Left cardiac atrium (tissue), 4 donors: ENCODE results near the gene SEMA4A. TPM values are rescaled to one million over a fixed set of nuclear protein-coding genes. Genes with fewer than 3 reads are reported as not detected.
"Not testable (repeated sequence)": the region's sequence is repeated elsewhere in the genome, so short reads cannot be mapped to it uniquely, and the experiment has no call there.

Source experiments
- ATAC-seq, 2 donors: fragments of 200-7000 bp; cut with Tn5 transposase; one replicate each; pipeline ENCODE4 v1.9.1; 2020; ENCODE audit warnings: mild to moderate bottlenecking in 2 of 2, moderate library complexity in 2 of 2
- DNase-seq: peaks from one replicate; pipeline ENCODE4 v3.0.0-alpha.2; 2020
- intact Hi-C, 2 donors: fragments of 100-400 bp; cut with DNase I; formaldehyde crosslinking; loops; one replicate each; pipeline versions ENCODE4 v1.14.1 to v1.15.1; 2022 to 2023
- total RNA-seq, 2 donors: library from RNA; stranded (reverse); fragmentation: NEBNext Ultra II Directional; extraction: Animal tissue kit (Norgen Biotek cat#: 25700); gene quantifications; one replicate each; pipeline ENCODE4 v1.2.1, GENCODE V29; 2021
- donor health status: DM: no; HTN: yes; CAD: no.
- donor health status: DM: no; HTN: yes; CAD: no; lungs with severe emphysema.
- donor health status: DM: yes; HTN: yes; CAD: no.
- donor health status: Dilated cardiomyopathy.

The SEMA4A gene
- total RNA-seq, 2 donors from 2014 or later = 2.7 to 3.8 TPM

DNA sequence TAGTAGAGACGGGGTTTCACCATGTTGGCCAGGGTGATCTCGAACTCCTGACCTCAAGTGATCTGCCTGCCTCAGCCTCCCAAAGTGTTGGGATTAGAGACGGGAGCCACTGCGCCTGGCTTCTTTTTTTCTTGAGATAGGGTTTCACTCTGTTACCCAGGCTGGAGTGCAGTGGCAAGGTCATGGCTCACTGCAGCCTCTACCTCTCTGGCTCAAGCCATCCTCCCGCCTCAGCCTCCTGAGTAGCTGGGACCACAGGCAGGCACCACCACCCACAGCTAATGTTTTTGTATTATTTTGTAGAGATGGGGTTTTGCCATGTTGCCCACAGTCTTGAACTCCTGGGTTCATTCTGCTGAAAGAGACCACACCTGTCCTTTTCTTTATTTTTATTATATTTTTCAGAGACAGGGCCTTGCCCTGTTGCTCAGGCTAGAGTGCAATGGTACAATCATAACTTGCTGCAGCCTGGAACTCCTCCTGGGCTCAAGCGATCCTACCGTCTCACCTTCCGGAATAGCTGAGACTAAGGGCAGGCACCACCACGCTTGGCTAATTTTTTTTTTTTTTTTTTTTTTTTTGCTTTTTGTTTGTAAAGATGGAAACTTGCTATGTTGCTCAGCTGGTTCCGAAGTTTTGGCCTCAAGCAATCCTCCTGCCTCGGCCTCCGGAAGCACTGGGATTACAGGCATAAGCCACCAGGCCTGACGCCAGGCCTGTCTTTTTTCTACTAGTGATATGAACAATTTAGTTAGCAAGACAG, 35.8 kb upstream of the SEMA4A start:
- intact Hi-C loops = no loop called here
- ATAC-seq = no peak
- peak; percentile 21 for DNase-seq

DNA sequence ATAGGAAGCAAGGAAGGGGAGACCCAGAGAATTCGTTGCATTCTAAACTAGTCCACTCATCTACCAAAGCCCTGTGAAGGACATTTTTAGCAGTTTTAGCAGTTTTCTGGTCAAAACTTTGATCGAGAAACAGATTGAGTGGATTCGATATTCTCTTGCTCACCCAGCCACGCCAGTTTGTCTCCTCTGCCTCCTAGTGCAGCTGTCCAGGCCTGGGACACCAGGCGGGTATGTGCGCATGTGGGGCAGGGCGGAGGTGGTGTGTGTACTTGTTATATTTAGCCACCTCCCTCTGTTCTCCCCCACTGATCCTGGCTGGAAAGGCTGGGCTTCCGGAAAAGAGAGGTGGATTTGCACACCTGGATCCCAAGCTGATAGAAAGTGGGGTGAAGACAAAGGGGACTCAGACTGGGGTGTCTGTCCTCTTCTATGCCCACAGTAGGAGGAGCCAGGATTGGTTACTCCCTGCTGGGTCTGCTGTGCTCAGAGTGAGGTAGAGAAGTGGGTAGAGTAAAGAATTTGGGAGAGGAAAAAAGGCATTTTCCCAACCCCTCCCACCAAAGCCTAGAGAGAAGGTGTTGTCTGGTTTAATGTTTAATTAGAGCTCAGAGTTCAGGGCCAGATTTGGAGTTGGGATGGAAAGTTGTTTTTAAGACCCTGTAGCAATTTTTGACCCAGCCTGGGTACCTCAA, 35.1 kb upstream of the SEMA4A start:
- DNase-seq (peak; percentile 70), ATAC-seq (no peak)
- intact Hi-C loops = no loop called here

DNA sequence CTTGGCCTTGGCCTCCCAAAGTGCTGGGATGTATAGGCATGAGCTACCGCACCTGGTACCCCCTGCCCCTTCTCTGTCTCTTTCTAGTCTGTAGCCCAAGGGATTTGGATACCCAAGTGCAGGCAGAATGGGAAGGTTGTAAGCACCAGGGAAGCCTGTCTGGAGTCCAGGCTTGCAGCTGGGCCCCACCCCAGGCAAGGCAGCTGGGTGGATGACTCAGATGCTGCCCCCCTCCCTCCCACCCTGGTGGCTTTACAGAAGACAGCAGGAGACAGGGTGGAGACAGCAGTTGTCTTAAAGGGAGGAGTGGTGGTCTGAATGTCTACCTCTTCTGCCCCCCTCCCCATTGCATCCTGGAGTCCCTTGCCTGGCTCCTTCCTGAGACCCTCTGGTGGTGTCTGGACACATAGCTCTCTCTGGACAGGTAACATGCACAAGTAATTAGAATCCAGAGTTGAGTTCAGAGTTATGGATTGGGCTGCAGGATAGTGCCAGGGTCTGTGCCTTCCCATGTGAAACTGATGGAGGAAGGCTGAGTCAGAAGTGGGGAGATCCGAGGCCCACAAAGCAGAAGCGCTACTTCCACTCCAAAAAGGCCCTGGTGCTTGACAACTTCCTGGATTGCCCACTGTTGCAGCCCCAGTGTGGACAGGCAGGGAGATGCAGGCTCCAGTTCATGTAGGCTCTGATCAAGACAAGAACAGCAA, 33.7 kb upstream of the SEMA4A start:
- intact Hi-C loops = no loop called here
- no peak for DNase-seq
- ATAC-seq = peak in 1 of 2 donors; percentile 12

DNA sequence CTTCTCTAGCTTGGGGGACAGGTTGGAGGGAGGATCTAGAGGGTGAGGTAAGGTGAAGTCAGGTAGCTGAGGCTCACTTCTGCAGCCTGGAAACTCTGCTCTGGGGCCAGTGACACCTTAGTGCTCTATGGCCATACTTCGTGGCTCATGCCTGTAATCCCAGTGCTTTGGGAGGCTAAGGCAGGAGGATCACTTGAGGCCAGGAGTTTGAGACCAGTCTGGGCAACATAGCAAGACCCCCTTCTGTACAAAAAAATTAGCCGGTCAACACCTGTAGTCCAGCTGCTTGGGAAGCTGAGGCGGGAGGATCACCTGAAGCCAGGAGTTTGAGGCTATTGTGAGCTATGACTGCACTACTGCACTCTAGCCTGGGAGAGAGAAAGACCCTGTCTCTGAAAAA, 33.1 kb upstream of the SEMA4A start:
- intact Hi-C loops = no loop called here
- DNase-seq (no peak), ATAC-seq (no peak)

DNA sequence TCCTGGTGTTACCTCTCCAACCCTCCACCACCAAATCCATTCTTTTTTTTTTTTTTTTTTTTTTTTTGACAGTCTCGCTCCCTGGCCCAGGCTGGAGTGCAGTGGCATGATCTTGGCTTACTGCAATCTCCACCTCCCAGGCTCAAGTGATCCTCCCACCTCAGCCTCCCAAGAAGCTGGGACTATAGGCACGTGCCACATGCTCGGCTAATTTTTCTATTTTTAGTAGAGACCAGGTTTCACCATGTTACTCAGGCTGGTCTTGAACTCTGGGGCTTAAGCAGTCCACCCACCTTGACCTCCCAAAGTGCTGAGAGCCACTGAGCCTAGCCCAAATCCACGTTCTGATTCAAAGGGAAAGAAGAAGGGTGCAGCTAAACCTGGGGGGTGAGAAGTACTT, 32.4 kb upstream of the SEMA4A start:
- ATAC-seq, intact Hi-C loops, DNase-seq: not testable (repeated sequence)

DNA sequence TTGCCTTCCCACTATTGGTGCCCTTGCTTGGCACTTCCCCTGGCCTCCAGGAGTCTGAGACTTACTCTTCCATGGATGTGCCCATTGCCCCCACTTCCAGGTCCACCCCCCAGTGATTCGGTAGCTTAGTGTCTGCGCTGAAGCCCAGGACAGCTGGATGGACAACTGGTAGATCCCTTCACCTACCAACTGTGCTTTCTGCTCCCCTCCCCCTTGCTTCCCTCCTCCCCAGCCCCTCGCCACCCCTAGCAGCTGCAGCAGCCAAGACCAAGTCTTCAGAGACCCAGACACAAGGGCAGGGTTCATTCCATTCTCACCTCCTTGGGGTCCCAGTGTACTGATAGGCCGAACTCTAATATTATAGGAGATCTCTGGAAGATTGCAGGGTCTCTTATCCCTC, 31.9 kb upstream of the SEMA4A start:
- DNase-seq (no peak), ATAC-seq (no peak)
- intact Hi-C loops = no loop called here

DNA sequence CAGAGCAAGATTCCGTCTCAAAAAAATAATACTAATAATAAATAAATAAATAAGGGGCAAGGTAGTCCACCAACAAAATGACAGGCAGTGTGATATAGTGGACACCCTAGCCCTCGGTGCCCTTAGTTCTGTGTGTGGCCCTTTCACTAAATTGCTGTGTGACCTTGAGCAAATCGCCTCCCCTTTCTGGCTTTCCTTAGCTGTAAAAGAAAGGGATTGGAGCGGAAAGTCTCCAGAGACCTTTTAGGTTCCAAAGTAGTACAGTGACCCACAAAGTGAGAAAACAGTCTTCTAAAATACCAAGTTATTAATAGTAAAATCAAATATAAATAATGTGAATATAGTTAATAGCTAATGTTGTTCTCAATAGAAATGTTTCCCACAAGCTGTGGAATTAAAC, 31.3 kb upstream of the SEMA4A start:
- DNase-seq = no peak
- intact Hi-C loops = no loop called here
- ATAC-seq = no peak

DNA sequence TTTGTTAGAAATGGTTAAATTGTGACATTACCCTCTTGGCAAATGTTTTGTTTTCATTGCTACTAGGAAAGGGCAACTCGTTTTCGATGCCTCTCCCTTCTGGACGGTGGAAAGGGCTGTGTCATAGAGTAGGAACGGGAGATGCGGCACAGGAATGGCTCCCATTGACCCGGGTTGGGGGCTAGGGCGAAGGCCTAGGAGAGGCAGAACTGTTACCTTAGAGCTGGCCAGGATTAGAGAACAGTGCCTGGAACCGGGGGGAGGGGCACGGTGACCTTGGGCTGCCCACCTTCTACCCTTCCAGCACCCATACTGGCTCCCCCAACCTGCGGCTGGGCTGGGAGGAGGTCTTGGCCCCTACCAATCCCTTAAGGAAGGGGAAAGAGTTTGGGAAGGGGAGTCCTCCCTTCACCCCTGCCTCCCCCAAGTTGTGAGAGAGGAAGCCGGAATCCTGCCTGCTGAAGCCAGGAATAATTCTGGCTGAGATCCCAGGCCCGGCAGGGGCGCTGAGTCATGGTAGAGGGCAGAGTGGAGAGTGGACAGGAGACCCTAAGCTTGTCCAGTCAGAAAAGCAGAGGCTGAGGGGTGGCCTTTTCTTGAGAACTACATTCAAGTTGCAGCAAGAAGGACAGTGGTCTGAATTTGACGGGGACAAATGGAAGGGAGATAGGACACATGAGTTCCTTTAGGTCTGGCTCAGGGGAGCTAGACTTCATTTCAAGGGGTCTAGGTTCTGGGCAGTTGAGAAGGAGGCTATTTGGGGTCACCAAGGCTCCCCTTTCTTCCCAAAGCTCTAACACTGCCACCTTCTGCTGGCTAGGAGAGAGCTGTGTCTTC, 30.6 kb upstream of the SEMA4A start:
- ATAC-seq (peak; percentile 43 to 56), DNase-seq (peak; percentile 89)
- intact Hi-C loops = no loop called here

DNA sequence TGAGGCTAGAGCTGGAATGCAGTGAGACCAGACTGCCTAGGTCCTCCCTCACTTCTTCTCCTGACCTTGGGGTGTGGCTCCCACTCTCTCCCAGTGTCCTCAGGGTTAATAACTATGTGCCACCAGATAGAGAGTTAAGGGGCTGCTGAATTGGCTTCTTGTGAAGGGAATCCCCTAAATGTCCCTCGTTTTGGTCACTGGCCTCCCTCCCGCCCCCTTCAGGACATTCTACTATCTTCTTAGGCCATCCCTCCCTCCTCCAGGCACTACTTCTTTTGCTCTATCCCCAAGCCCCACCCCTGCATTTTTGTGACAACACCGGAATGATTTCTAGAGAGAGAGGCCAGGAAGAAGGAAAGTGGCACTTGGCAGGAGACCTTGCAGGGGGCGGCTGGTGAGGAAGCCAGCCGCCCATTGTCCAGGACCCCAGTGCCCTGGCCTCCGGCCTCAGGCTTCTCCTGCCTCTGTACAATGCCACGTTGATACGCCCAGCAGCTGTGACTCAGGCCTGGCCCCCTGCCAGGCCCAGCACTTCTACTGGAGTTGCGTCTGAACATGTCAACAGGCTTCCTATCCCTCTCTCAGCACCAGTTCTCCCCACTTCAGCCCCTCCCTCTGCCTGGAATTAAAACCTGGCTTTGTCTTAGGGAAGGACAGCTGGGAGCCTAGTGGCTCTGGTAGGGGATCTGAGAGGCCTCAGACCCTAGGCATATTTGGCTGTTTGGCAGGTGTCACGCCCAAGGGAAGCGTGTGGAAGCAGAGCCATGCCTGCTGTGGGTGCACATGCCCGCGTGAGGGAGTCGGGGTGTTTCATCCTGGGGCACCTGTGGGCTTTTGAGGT, 29.8 kb upstream of the SEMA4A start:
- peak; percentile 67 to 85 for ATAC-seq
- intact Hi-C loops = no loop called here

DNA sequence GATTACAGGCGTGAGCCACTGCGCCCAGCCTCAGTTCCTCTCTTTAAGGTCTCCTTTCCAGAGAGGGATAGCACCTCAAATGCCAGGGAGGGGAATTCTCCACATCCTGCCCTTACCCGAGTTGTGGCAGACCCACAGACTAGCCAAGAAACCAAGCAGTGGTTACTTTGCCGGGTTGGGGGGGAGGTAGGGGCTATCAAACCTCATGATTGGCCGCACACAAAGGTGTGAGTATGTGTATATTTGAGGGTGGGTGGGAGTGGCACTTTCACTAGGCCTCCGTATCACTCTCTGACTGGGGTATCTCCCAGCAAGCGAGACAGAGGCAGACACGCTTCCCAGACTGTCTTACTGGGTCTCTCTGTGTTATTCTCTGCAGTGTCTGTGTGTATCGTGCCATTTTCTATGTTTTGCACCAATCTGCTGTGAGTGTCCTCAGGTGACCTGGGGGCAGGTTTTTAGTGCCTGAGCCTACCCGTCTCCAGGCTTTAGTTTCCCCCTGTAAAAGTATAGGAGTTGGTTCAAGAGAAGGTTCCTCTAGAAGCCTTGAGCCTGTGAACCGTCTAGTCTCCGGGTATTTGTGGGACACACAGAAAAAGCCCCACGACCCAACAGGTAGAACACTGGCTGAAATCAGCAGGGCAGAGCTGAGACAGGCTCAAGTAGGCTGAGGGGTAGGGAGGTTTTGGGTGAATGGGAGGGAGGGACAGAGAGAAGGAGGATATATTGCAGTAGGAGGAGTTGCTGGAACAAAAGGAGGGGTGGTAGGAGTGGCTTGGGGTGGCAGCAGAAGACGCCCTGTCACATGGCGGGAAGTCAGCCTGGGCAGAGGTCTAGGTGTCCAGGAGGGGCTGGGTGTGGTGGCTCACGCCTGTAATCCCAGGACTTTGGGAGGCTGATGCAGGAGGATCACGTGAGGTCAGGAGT, 28.6 kb upstream of the SEMA4A start:
- no peak for ATAC-seq
- DNase-seq = peak; percentile 63
- intact Hi-C loops = no loop called here

More for the DNA sequence above, 29.8 kb upstream of the SEMA4A start:
- peak; percentile 96 for DNase-seq

DNA sequence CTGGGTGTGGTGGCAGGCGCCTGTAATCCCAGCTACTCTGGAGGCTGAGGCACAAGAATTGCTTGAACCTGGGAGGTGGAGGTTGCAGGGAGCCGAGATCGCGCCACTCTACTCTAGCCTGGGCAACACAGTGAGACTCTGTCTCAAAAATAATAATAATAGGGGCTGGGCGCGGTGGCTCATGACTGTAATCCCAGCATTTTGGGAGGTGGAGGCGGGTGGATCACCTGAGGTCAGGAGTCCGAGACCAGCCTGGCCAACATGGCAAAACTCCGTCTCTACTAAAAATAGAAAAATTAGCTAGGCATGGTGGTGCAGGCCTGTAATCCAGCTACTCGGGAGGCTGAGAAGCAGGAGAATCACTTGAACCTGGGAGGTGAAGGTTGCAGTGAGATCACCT, 27.8 kb upstream of the SEMA4A start:
- intact Hi-C loops, ATAC-seq, DNase-seq: not testable (repeated sequence)

DNA sequence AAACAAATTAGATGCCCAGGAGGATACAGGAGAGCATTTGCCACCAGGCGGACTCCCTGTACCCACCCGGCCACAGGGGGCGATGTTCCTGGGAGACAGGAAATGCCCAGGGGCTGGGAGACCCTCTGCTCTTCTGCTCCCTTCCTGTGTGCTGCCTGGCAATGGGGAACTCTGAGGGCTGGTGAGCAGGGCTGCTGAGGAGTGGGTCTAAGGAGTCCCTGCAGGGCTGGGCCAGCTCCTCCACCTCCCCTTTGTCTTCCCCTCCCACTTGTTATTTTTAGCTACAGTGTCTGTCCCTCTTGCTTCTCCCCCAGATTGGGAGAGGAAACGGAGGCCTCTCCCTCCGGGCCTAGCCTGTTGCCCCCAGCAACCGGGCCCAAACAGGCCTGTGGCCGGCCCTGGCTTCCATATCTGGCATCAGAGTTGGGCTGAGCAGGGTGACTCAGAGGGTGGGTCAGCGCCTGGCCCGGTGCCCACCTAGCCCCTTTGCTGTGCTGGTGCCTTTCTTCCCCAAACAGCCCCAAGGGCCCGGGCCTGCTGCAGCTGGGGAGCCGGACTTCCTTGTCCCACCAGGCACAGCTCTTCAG, 27.2 kb upstream of the SEMA4A start:
- ATAC-seq = peak; percentile 59 to 68
- DNase-seq = peak; percentile 95
- intact Hi-C loops = no loop called here

DNA sequence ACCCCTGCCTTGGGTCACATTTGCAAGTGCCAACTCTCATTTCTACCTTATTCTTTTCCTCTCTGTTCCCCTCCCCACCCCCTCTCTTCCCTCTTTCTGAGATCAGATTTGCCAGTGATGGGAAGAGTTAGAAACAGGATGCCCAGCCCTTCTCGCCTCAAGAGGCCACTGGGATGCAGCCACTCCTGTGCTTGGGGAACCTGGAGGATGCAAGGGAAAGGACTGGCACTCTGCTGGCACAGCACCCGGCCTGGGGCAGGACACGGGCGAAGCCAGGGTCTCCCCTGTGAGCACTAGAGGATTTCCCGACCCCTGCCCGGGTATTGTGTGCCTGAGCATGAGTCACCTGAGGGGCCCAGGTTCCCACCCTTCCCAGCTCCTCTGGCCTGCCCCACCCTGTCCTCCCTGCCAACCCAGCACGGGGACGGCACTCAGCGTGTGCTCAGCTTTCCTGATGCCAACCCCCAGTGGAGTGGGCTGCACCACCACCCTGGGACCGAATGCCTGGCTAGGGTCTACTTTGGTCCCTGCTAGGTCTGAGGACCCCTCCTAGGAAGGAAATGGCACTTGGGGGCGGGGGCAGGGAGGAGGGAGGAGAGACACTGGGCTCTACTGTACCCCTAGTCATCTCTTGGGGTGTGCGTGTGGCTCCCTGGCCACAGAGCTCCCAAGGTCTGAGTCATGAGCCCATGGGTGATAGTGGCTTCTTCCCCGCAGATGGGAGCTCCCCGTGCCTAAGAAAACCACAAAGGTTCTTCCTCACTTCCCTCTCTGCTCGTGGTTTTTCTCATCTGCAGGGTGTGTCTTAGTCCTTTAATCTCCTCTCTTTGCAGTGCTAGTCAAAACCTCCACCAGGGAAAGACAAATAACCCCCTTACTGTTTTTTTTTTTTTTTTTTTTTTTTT, 26.5 kb upstream of the SEMA4A start:
- ATAC-seq (peak in 1 of 2 donors; percentile 7), DNase-seq (peak; percentile 70)
- intact Hi-C loops = no loop called here

DNA sequence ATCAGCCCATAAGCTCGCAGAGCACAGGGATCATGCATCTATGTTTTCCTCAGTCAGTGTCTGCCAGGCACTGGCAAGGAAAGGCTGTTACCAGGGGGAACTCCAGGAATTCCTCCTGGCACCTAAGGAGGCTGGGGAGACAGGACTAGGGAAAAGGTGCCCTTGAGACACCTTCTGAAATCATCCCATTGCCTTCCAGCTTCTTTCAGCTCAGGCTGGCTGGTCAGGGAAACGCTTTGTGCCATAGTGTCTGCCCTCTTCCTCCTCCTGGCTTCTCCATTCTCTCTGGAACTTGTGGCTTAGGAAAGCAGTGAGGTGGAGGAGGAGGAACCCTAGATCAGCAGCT, 25.1 kb upstream of the SEMA4A start:
- no peak for DNase-seq
- intact Hi-C loops = loop anchor here in 1 of 2 donors (2.0 kb wide), 1 partner anchor 31 kb away; no protein-coding TSS in a partner anchor

DNA sequence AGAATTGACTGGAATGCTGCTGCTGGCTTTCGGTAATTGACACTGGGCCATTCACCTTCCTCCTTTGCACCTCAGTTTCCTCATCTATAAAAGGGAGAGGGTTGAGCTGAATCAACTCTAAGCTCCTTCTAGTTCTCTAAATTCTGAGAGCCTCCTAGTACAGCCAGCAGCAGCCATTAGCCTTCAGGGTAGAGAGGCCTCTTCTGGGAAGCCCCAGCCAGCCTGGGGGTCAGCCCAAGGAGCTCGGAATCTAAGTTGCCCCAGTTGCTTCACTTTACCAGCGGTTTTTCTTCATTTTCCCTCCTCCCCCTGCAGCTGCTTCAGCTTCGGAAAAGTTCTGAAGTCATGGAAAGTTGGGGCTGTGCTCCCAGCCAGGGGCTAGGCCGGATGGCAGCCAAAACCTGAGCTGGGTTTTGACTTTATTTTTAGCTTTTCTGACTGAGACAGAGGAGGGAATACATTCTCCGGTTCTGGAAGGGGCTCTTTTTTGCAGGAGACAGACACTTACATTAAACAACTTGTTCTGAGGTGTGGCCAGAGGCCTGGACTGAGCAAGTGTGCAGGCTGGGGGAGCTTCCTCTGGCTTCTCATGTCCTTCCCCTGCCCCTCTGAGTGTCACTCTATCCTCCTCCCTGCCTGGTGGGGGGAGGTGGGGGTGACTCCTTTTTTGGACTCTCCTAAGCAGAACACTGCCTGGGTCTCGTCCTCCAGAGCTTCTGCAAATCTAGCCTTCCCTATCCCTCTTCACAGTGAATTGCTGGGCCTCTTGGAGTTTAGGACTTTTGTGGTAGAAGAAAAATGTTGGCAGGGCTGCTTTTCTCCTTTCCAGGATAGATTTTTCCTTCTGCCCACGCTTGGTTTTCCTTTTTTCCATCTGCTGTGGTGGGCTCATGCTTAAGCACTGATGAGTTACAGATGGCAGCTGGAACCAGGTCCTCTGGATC, 24.5 kb upstream of the SEMA4A start:
- peak; percentile 74 for DNase-seq

More for the DNA sequence above, 25.1 kb upstream of the SEMA4A start:
- no peak for ATAC-seq

More for the DNA sequence above, 24.5 kb upstream of the SEMA4A start:
- peak; percentile 3 to 19 for ATAC-seq
- intact Hi-C loops = loop anchor here in 1 of 2 donors (2.0 kb wide), 1 partner anchor 32 kb away; no protein-coding TSS in a partner anchor
